Right ventricle myocardium superior (tissue), 1 donor: ENCODE results near the gene MARCOL. TPM values are rescaled to one million over a fixed set of nuclear protein-coding genes. Genes with fewer than 3 reads are reported as not detected.
"Not testable (repeated sequence)": the region's sequence is repeated elsewhere in the genome, so short reads cannot be mapped to it uniquely, and the experiment has no call there.

Experiments
- ATAC-seq: fragments of 200-7000 bp; cut with Tn5 transposase; one replicate; pipeline ENCODE4 v1.9.1; 2020; ENCODE audit warnings: mild to moderate bottlenecking; ENCODE audit not compliant: poor library complexity
- DNase-seq: peaks from one replicate; pipeline ENCODE4 v3.0.0-alpha.2; 2020
- intact Hi-C: fragments of 100-400 bp; cut with DNase I; formaldehyde crosslinking; loops from one replicate; pipeline ENCODE4 v1.11.2; 2022
- total RNA-seq: library from RNA; stranded (reverse); fragmentation: NEBNext Ultra II Directional; extraction: Animal tissue kit (Norgen Biotek cat#: 25700); gene quantifications from one replicate; pipeline ENCODE4 v1.2.1, GENCODE V29; 2021
- donor health status: DM: no; HTN: yes; CAD: no; lungs with severe emphysema.

MARCOL gene
- total RNA-seq, 1 donor from 2014 or later, result not detected

- no peak for DNase-seq
- no peak for ATAC-seq
- intact Hi-C loops, result no loop called here
Measured at GRCh38 chr5:148255456-148255855, 17.1 kb downstream of the MARCOL start.

GRCh38 chr5:148259288-148259687 is 21.0 kb downstream of the MARCOL start:
- no peak for ATAC-seq
- intact Hi-C loops, result no loop called here
- no peak for DNase-seq

- intact Hi-C loops, result no loop called here
- DNase-seq (no peak), ATAC-seq (no peak)
Measured at GRCh38 chr5:148261221-148261620, 22.9 kb downstream of the MARCOL start.

- DNase-seq, result no peak
Measured at GRCh38 chr5:148267962-148268361, 29.6 kb downstream of the MARCOL start.

GRCh38 chr5:148268566-148268965 is 30.2 kb downstream of the MARCOL start, which contains the start of gene SPINK13:
TSS of gene SPINK13 (plus strand) at chr5:148268794. CDS start at chr5:148270073, 1,279 bp downstream.
- no peak for DNase-seq
- no peak for ATAC-seq
- intact Hi-C loops, result no loop called here

More at GRCh38 chr5:148267962-148268361, 29.6 kb downstream of the MARCOL start:
- ATAC-seq, result no peak
- intact Hi-C loops, result no loop called here

- DNase-seq, ATAC-seq, intact Hi-C loops: not testable (repeated sequence)
Measured at GRCh38 chr5:148275129-148275528, 36.8 kb downstream of the MARCOL start.

GRCh38 chr5:148280893-148281292 is 42.6 kb downstream of the MARCOL start:
- DNase-seq, intact Hi-C loops, ATAC-seq: not testable (repeated sequence)

GRCh38 chr5:148281336-148281735 is 43.0 kb downstream of the MARCOL start:
- intact Hi-C loops, DNase-seq, ATAC-seq: not testable (repeated sequence)

GRCh38 chr5:148290271-148291195 is 52.2 kb downstream of the MARCOL start:
- DNase-seq, result no peak
- intact Hi-C loops, result loop anchor here (10.0 kb wide), 1 partner anchor 434 kb away; no protein-coding TSS in a partner anchor
- no peak for ATAC-seq

Other genes with a start within 250 kb of the MARCOL start
- 0.35 TPM for gene SPINK5, start 174.5 kb upstream of the MARCOL start, total RNA-seq
- not detected for gene SPINK14, start 70.0 kb upstream of the MARCOL start, total RNA-seq
- gene SPINK6, start 35.5 kb upstream of the MARCOL start, total RNA-seq, result not detected
- gene SPINK13, start 30.3 kb downstream of the MARCOL start, total RNA-seq, result not detected
- not detected for gene SPINK7, start 73.9 kb downstream of the MARCOL start, total RNA-seq
- not detected for gene SPINK9, start 97.0 kb downstream of the MARCOL start, total RNA-seq
- gene FBXO38, start 145.4 kb downstream of the MARCOL start, total RNA-seq, result 28.9 TPM